ENCODE results near the gene MXD4.

MXD4 gene

GRCh38 chr4:2261853-2262144 lies at the start of gene MXD4:
MXD4 (minus strand) TSS chr4:2262109; CDS start chr4:2261980, 129 bp downstream.
- in situ Hi-C loops (cut with MboI; ENCODE audit: low sequenced_read_pairs): no loop called here

GRCh38 chr4:2306773-2307410 lies 45.0 kb upstream of the MXD4 start:
- in situ Hi-C loops (cut with MboI; ENCODE audit: low sequenced_read_pairs): no loop called here

- in situ Hi-C loops (cut with MboI; ENCODE audit: low sequenced_read_pairs): no loop called here
Measured at GRCh38 chr4:2305766-2306501, 44.0 kb upstream of the MXD4 start.

- in situ Hi-C loops (cut with MboI; ENCODE audit: low sequenced_read_pairs): no loop called here
Measured at GRCh38 chr4:2304877-2305561, 43.1 kb upstream of the MXD4 start.

GRCh38 chr4:2304321-2304876 lies 42.5 kb upstream of the MXD4 start:
- in situ Hi-C loops (cut with MboI; ENCODE audit: low sequenced_read_pairs): no loop called here

GRCh38 chr4:2303686-2304320 lies 41.9 kb upstream of the MXD4 start:
- in situ Hi-C loops (cut with MboI; ENCODE audit: low sequenced_read_pairs): no loop called here

- in situ Hi-C loops (cut with MboI; ENCODE audit: low sequenced_read_pairs): no loop called here
Measured at GRCh38 chr4:2303121-2303685, 41.3 kb upstream of the MXD4 start.

GRCh38 chr4:2302387-2303119 lies 40.6 kb upstream of the MXD4 start:
- in situ Hi-C loops (cut with MboI; ENCODE audit: low sequenced_read_pairs): no loop called here

- in situ Hi-C loops (cut with MboI; ENCODE audit: low sequenced_read_pairs): no loop called here
Measured at GRCh38 chr4:2301806-2302205, 39.9 kb upstream of the MXD4 start.

GRCh38 chr4:2301225-2301642 lies 39.3 kb upstream of the MXD4 start:
- in situ Hi-C loops (cut with MboI; ENCODE audit: low sequenced_read_pairs): no loop called here

- in situ Hi-C loops (cut with MboI; ENCODE audit: low sequenced_read_pairs): no loop called here
Measured at GRCh38 chr4:2300431-2301224, 38.7 kb upstream of the MXD4 start.

GRCh38 chr4:2299794-2300193 lies 37.9 kb upstream of the MXD4 start:
- in situ Hi-C loops (cut with MboI; ENCODE audit: low sequenced_read_pairs): no loop called here

GRCh38 chr4:2298532-2298991 lies 36.7 kb upstream of the MXD4 start:
- in situ Hi-C loops (cut with MboI; ENCODE audit: low sequenced_read_pairs): no loop called here

- in situ Hi-C loops (cut with MboI; ENCODE audit: low sequenced_read_pairs): no loop called here
Measured at GRCh38 chr4:2297606-2298531, 36.0 kb upstream of the MXD4 start.

GRCh38 chr4:2296631-2297601 lies 35.0 kb upstream of the MXD4 start:
- in situ Hi-C loops (cut with MboI; ENCODE audit: low sequenced_read_pairs): no loop called here

GRCh38 chr4:2295900-2296442 lies 34.1 kb upstream of the MXD4 start:
- in situ Hi-C loops (cut with MboI; ENCODE audit: low sequenced_read_pairs): no loop called here

- in situ Hi-C loops (cut with MboI; ENCODE audit: low sequenced_read_pairs): no loop called here
Measured at GRCh38 chr4:2295500-2295899, 33.6 kb upstream of the MXD4 start.
